HG03064 (cell line): ENCODE data around the gene GRHL1.
"Not testable (repeated sequence)": the region's sequence is repeated elsewhere in the genome, so short reads cannot be mapped to it uniquely, and the experiment has no call there.

Source experiments
- ATAC-seq: cut with Tn5 transposase; IDR thresholded peaks from one replicate; pipeline ENCODE4 v1.9.1; 2021; ENCODE audit warnings: low read depth; ENCODE audit not compliant: unreplicated experiment

GRHL1 gene

GRCh38 chr2:9951522-9952285, at the start of gene GRHL1:
Gene GRHL1 (plus strand): TSS chr2:9951693. CDS start chr2:9951834, 141 bp downstream.
- ATAC-seq = peak; percentile 93

- no peak for ATAC-seq
These were observed 46.1 kb upstream of the GRHL1 start for GRCh38 chr2:9905413-9905812.

- no peak for ATAC-seq
These were observed 44.1 kb upstream of the GRHL1 start for GRCh38 chr2:9907402-9907801.

- no peak for ATAC-seq
These were observed 42.9 kb upstream of the GRHL1 start for GRCh38 chr2:9908639-9909038.

GRCh38 chr2:9909106-9909505, 42.4 kb upstream of the GRHL1 start:
- no peak for ATAC-seq

GRCh38 chr2:9910699-9911098, 40.8 kb upstream of the GRHL1 start:
- ATAC-seq = no peak

- ATAC-seq = no peak
These were observed 39.0 kb upstream of the GRHL1 start for GRCh38 chr2:9912468-9912867.

- peak; percentile 93 for ATAC-seq
These were observed 37.0 kb upstream of the GRHL1 start for GRCh38 chr2:9914384-9915065.

- ATAC-seq = no peak
These were observed 33.2 kb upstream of the GRHL1 start for GRCh38 chr2:9918275-9918674.

- no peak for ATAC-seq
These were observed 32.0 kb upstream of the GRHL1 start for GRCh38 chr2:9919512-9919911.

- ATAC-seq = not testable (repeated sequence)
These were observed 24.5 kb upstream of the GRHL1 start for GRCh38 chr2:9927020-9927419.

GRCh38 chr2:9937258-9937657, 14.2 kb upstream of the GRHL1 start:
- no peak for ATAC-seq

GRCh38 chr2:9937968-9938367, 13.5 kb upstream of the GRHL1 start:
- ATAC-seq = no peak

- ATAC-seq = no peak
These were observed 11.7 kb upstream of the GRHL1 start for GRCh38 chr2:9939587-9940485.

GRCh38 chr2:9941196-9941995, 10.1 kb upstream of the GRHL1 start:
- no peak for ATAC-seq

GRCh38 chr2:9941996-9942390, 9.5 kb upstream of the GRHL1 start:
- ATAC-seq = no peak

GRCh38 chr2:9944330-9944758, 7.1 kb upstream of the GRHL1 start:
- ATAC-seq = no peak

GRCh38 chr2:9945596-9945995, 5.9 kb upstream of the GRHL1 start:
- ATAC-seq = no peak

GRCh38 chr2:9946076-9946475, 5.4 kb upstream of the GRHL1 start:
- ATAC-seq = no peak

GRCh38 chr2:9946818-9947217, 4.7 kb upstream of the GRHL1 start:
- ATAC-seq = no peak
